ENCODE results near the gene CRYAB.

DNA sequence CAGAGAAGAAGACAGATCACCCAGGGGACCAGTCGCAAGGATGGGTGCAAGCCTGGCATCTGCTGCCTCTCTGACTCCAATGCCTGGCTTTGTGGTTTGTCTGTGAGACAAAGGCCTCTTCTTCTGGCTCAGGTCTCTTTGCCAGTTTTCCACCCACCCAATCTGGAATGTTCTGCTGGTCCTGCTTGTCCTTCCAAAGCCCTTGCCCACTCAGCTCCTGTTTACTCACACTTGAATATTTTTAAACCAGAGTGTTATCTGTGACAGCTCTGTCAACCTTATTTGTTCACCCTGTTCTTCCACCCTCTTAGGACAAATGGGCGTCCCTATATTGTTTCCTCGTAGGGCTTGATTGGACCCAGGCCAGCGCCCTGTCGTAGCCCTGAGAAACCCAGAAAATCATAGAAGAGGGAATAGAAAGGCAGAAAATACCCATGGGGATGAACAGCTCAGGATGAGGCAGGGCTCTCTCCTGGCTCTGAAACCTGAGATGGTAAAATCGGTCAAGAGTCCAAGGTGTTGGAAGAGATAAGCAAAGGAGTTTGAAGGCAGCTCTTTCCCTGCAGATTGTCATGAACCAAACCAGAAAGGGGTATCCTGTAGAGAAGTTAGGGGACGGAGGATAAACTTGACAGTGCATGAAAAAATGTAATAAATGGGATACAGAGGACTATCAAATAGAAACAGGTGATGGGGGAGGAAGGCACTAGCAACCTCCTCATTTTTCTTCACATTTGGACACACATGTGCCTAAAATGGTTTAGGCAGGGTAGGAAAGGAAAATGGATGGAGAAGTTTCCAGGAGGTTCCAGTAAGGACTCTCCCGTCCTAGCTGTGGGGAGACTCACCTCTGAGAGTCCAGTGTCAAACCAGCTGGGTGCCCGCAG, 651 bp downstream of the CRYAB start:
- TF ChIP-seq POLR2AphosphoS5 (IDR thresholded peaks at IDR 0.05; ENCODE audit: low read depth, low read length) (no peak), JUND (IDR thresholded peaks at IDR 0.05) (no peak), CTCF (IDR thresholded peaks at IDR 0.05) (no peak), MXI1 (IDR thresholded peaks at IDR 0.05; ENCODE audit: low read depth, low read length) (no peak), USF1 (IDR thresholded peaks at IDR 0.05; ENCODE audit: borderline replicate concordance, low read depth) (no peak), FOXJ3 (CRISPR knock-in tag; IDR thresholded peaks at IDR 0.05) (no peak), RCOR1 (IDR thresholded peaks at IDR 0.05; ENCODE audit: low read length) (no peak), FOXM1 (IDR thresholded peaks at IDR 0.05; ENCODE audit: low read depth) (no peak), SIN3A (IDR thresholded peaks at IDR 0.05; ENCODE audit: borderline replicate concordance, low read depth, low read length) (no peak), EZH2phosphoT487 (IDR thresholded peaks at IDR 0.05; ENCODE audit: borderline replicate concordance, low read depth) (no peak), TAF1 (IDR thresholded peaks at IDR 0.05; ENCODE audit: borderline replicate concordance, low read depth, low read length) (no peak)
- TF ChIP-seq, protein P1, sequence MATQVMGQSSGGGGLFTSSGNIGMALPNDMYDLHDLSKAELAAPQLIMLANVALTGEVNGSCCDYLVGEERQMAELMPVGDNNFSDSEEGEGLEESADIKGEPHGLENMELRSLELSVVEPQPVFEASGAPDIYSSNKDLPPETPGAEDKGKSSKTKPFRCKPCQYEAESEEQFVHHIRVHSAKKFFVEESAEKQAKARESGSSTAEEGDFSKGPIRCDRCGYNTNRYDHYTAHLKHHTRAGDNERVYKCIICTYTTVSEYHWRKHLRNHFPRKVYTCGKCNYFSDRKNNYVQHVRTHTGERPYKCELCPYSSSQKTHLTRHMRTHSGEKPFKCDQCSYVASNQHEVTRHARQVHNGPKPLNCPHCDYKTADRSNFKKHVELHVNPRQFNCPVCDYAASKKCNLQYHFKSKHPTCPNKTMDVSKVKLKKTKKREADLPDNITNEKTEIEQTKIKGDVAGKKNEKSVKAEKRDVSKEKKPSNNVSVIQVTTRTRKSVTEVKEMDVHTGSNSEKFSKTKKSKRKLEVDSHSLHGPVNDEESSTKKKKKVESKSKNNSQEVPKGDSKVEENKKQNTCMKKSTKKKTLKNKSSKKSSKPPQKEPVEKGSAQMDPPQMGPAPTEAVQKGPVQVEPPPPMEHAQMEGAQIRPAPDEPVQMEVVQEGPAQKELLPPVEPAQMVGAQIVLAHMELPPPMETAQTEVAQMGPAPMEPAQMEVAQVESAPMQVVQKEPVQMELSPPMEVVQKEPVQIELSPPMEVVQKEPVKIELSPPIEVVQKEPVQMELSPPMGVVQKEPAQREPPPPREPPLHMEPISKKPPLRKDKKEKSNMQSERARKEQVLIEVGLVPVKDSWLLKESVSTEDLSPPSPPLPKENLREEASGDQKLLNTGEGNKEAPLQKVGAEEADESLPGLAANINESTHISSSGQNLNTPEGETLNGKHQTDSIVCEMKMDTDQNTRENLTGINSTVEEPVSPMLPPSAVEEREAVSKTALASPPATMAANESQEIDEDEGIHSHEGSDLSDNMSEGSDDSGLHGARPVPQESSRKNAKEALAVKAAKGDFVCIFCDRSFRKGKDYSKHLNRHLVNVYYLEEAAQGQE (IDR thresholded peaks at IDR 0.05; ENCODE audit: low read depth, low read length) = no peak
